CD14-positive monocyte (primary cell): ENCODE measurements around the gene SLC25A52. TPM values are rescaled to one million over a fixed set of nuclear protein-coding genes. Genes with fewer than 3 reads are reported as not detected.

Experiments
- DNase-seq, 3 donors: peaks; one replicate each; pipeline ENCODE4 v3.0.0-alpha.2; 2011 to 2022
- H2AFZ ChIP-seq: 2 replicates; pipeline ENCODE4 v1.6.0; 2012; ENCODE audit warnings: mild to moderate bottlenecking, low read depth, low read length, inconsistent platforms; ENCODE audit not compliant: insufficient read depth, poor library complexity, severe bottlenecking
- H3K27ac ChIP-seq, 2 donors: 1 replicate in 1 of 2; 2 replicates in 1 of 2; pipeline ENCODE4 v1.5.1; 2012 to 2013; ENCODE audit warnings: low read length in 2 of 2, control low read depth in 1 of 2, inconsistent platforms in 1 of 2, low read depth in 1 of 2, mild to moderate bottlenecking in 1 of 2
- H3K27me3 ChIP-seq, 2 donors: one replicate each; pipeline versions ENCODE4 v1.6.0 to v1.6.1; 2011 to 2013; ENCODE audit warnings: low read length in 2 of 2; ENCODE audit not compliant: control insufficient read depth in 2 of 2, insufficient read depth in 2 of 2
- H3K36me3 ChIP-seq, 2 donors: replicated peaks in 1 of 2; 1 replicate in 1 of 2; 2 replicates in 1 of 2; pipeline versions ENCODE4 v1.5.1 to v1.6.1; 2012 to 2013; ENCODE audit warnings: low read length in 2 of 2, control low read depth in 1 of 2, inconsistent platforms in 1 of 2, mild to moderate bottlenecking in 1 of 2; ENCODE audit not compliant: insufficient read depth in 2 of 2, control insufficient read depth in 1 of 2
- H3K4me1 ChIP-seq, 2 donors: 1 replicate in 1 of 2; 2 replicates in 1 of 2; pipeline versions ENCODE4 v1.5.1 to v1.6.1; 2012 to 2013; ENCODE audit warnings: low read length in 2 of 2, control low read depth in 1 of 2, inconsistent platforms in 1 of 2, mild to moderate bottlenecking in 1 of 2, moderate library complexity in 1 of 2; ENCODE audit not compliant: insufficient read depth in 2 of 2, control insufficient read depth in 1 of 2
- H3K4me2 ChIP-seq: replicated peaks from 2 replicates; pipeline ENCODE3; 2012; ENCODE audit warnings: low read length, moderate library complexity, mild to moderate bottlenecking; ENCODE audit not compliant: poor library complexity, severe bottlenecking; ENCODE audit errors: extremely low read depth
- H3K4me3 ChIP-seq, 3 experiments: fragments of 200-600 bp in 1 of 3; sonication (generic) in 1 of 3; replicated peaks in 1 of 3; 1 replicate in 2 of 3; 2 replicates in 1 of 3; pipeline ENCODE4 v1.5.1; 2011 to 2013; ENCODE audit warnings: low read length in 3 of 3, mild to moderate bottlenecking in 3 of 3, control low read depth in 2 of 3, low read depth in 2 of 3, inconsistent platforms in 1 of 3, moderate library complexity in 1 of 3
- H3K79me2 ChIP-seq: 2 replicates; pipeline ENCODE4 v1.6.0; 2012; ENCODE audit warnings: mild to moderate bottlenecking, control low read depth, inconsistent platforms, low read length, moderate library complexity; ENCODE audit not compliant: insufficient read depth
- H3K9ac ChIP-seq: 2 replicates; pipeline ENCODE4 v1.6.0; 2017; ENCODE audit warnings: low read length, mild to moderate bottlenecking; ENCODE audit not compliant: insufficient read depth, poor library complexity, severe bottlenecking
- H3K9me3 ChIP-seq, 2 donors: replicated peaks in 1 of 2; 1 replicate in 1 of 2; 2 replicates in 1 of 2; pipeline versions ENCODE4 v1.5.1 to v1.6.1; 2012 to 2013; ENCODE audit warnings: low read length in 2 of 2, control low read depth in 1 of 2; ENCODE audit not compliant: control insufficient read depth in 1 of 2, insufficient read depth in 1 of 2
- H4K20me1 ChIP-seq: 2 replicates; pipeline ENCODE4 v1.6.0; 2012; ENCODE audit warnings: mild to moderate bottlenecking, low read length, control low read depth, moderate library complexity; ENCODE audit not compliant: insufficient read depth
- H3K27ac Mint-ChIP-seq, 7 donors: one replicate each; pipeline ENCODE4 v1.8.0; 2020; ENCODE audit warnings: mild to moderate bottlenecking in 7 of 7, mixed read lengths in 7 of 7, moderate library complexity in 6 of 7, inconsistent platforms in 2 of 7
- H3K27me3 Mint-ChIP-seq, 3 donors: one replicate each; pipeline ENCODE4 v1.8.0; 2021 to 2022; ENCODE audit warnings: low read depth in 3 of 3, mild to moderate bottlenecking in 3 of 3, mixed read lengths in 3 of 3, moderate library complexity in 3 of 3, inconsistent platforms in 1 of 3
- H3K36me3 Mint-ChIP-seq, 2 donors: one replicate each; pipeline ENCODE4 v1.8.0; 2020; ENCODE audit warnings: mixed read lengths in 2 of 2, inconsistent platforms in 1 of 2, mild to moderate bottlenecking in 1 of 2
- H3K4me1 Mint-ChIP-seq: one replicate; pipeline ENCODE4 v1.8.0; 2020; ENCODE audit warnings: mild to moderate bottlenecking, mixed read lengths
- H3K4me3 Mint-ChIP-seq, 2 donors: one replicate each; pipeline ENCODE4 v1.8.0; 2020; ENCODE audit warnings: mild to moderate bottlenecking in 2 of 2, mixed read lengths in 2 of 2, moderate library complexity in 1 of 2
- H3K9me3 Mint-ChIP-seq, 7 donors: one replicate each; pipeline ENCODE4 v1.8.0; 2020 to 2022; ENCODE audit warnings: mixed read lengths in 7 of 7, mild to moderate bottlenecking in 6 of 7, moderate library complexity in 6 of 7, inconsistent platforms in 2 of 7
- CTCF ChIP-seq: fragments of 200-600 bp; IDR thresholded peaks from one replicate; pipeline ENCODE4 v1.8.0; 2022; ENCODE audit warnings: antibody characterized with exemption, mild to moderate bottlenecking
- WGBS: methylation state at CpG from one replicate; pipeline ENCODE4 v1.1.5; 2013; ENCODE audit warnings: missing lambda C conversion rate; ENCODE audit not compliant: insufficient coverage; 5-methylcytosine and 5-hydroxymethylcytosine counted together
- intact Hi-C, 2 donors: fragments of 100-400 bp; cut with micrococcal nuclease; formaldehyde crosslinking; loops; one replicate each; pipeline versions ENCODE4 v1.15.0 to v1.15.1; 2023
- polyA plus RNA-seq, 3 donors: library from polyadenylated mRNA; depleted of rRNA in 1 of 3; unstranded in 2 of 3; stranded (reverse) in 1 of 3; fragments of 300-500 nt in 2 of 3; fragments of >200 nt in 1 of 3; fragmentation: Illumina TruSeq in 2 of 3; gene quantifications; 1 replicate in 2 of 3; 2 replicates in 1 of 3; pipeline ENCODE4 v1.2.3, GENCODE V29; 2012 to 2021

Gene SLC25A52
- polyA plus RNA-seq, 3 donors, result not detected

- no peaks in the 10 kb centered on the region for H3K27me3 ChIP-seq
- H3K27ac Mint-ChIP-seq, result peak overlapping the region in 1 of 7 donors; percentile 20
- no peaks in the 10 kb centered on the region for H3K36me3 ChIP-seq
- no peak for TF ChIP-seq CTCF
- no peaks in the 10 kb centered on the region for H4K20me1 ChIP-seq
- H3K27me3 Mint-ChIP-seq, result peaks cover 0 to 2% (median 2%) of the 10 kb centered on the region in 3 donors
- no peak overlapping the region for H3K4me3 Mint-ChIP-seq
- peaks cover 0 to 6% (median 0%) of the 10 kb centered on the region in 7 donors for H3K9me3 Mint-ChIP-seq
- H3K4me1 Mint-ChIP-seq, result peaks cover 13% of the 10 kb centered on the region
- H3K36me3 Mint-ChIP-seq, result peaks cover 0 to 2% of the 10 kb centered on the region in 2 donors
- H3K9ac ChIP-seq, result no peak overlapping the region
- WGBS, result 0% methylated on average over 1 of the region's 3 CpGs
- H2AFZ ChIP-seq, result peak overlapping the region; percentile 17
- H3K4me2 ChIP-seq, result no peak overlapping the region
- H3K9me3 ChIP-seq, result no peaks in the 10 kb centered on the region
- no peak overlapping the region for H3K4me3 ChIP-seq
- H3K4me1 ChIP-seq, result peaks cover 3 to 11% of the 10 kb centered on the region in 2 donors
- intact Hi-C loops, result no loop called here
- DNase-seq, result no peak
- H3K27ac ChIP-seq, result no peak overlapping the region
- no peaks in the 10 kb centered on the region for H3K79me2 ChIP-seq
These were observed 49.1 kb downstream of the SLC25A52 start for GRCh38 chr18:31711365-31712172.

- TF ChIP-seq CTCF, result no peak
- H3K4me2 ChIP-seq, result no peak overlapping the region
- H3K4me1 ChIP-seq, result peaks cover 3 to 11% of the 10 kb centered on the region in 2 donors
- no peaks in the 10 kb centered on the region for H3K27me3 ChIP-seq
- H4K20me1 ChIP-seq, result no peaks in the 10 kb centered on the region
- no peaks in the 10 kb centered on the region for H3K36me3 ChIP-seq
- intact Hi-C loops, result no loop called here
- Mint-ChIP-seq H3K36me3 (peaks cover 0 to 2% of the 10 kb centered on the region in 2 donors), H3K4me3 (no peak overlapping the region), H3K27ac (no peak overlapping the region), H3K9me3 (peaks cover 0 to 6% (median 0%) of the 10 kb centered on the region in 7 donors), H3K4me1 (peaks cover 13% of the 10 kb centered on the region), H3K27me3 (peaks cover 0 to 2% (median 2%) of the 10 kb centered on the region in 3 donors)
- peak overlapping the region; percentile 36 for H2AFZ ChIP-seq
- no peaks in the 10 kb centered on the region for H3K9me3 ChIP-seq
- H3K79me2 ChIP-seq, result no peaks in the 10 kb centered on the region
- DNase-seq, result no peak
- 29% methylated on average over 2 of the region's 3 CpGs for WGBS
- no peak overlapping the region for H3K9ac ChIP-seq
- H3K4me3 ChIP-seq, result no peak overlapping the region
- H3K27ac ChIP-seq, result no peak overlapping the region
These were observed 49.9 kb downstream of the SLC25A52 start for GRCh38 chr18:31710826-31711225.

Other genes with a start within 250 kb of the SLC25A52 start
- gene TTR, start 169.0 kb downstream of the SLC25A52 start, polyA plus RNA-seq, result not detected
- gene B4GALT6, start 76.3 kb downstream of the SLC25A52 start, polyA plus RNA-seq, result under 1 TPM; 0.09 to 0.68 (median 0.12) TPM
- 10 to 100 TPM; 16.2 to 52.7 (median 22.1) TPM for gene TRAPPC8, start 182.2 kb upstream of the SLC25A52 start, polyA plus RNA-seq